IPS DF 4.7 (cell line): ENCODE measurements around the gene TMEM248.
A peak's percentile ranks its signal among the peaks of the same experiment; 100 is the strongest.
"Not testable (repeated sequence)": the region's sequence is repeated elsewhere in the genome, so short reads cannot be mapped to it uniquely, and the experiment has no call there.

ENCODE experiments used
- DNase-seq: peaks from one replicate; pipeline ENCODE4 v3.0.0-alpha.2; 2013; ENCODE audit warnings: low spot score; ENCODE audit errors: extremely low read depth

TMEM248 gene

DNA sequence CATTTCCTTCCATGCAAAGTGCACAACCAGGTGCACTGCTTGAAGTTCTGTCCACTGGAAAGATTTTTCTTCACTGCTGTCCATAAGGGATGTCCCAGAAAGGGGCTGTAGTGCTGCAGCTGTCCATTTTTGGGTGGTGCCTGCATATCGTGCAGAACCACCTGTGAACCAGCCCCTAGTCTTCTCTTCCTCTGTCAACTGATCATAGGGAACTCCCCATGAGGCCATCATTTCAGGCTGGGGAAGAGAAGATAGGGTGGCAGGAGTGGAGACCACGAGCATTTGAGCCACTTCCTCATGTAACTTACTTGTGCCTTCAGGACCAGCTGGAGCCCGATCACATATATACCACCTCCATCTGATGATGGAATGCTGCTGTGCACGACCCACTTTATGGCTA, 12.4 kb upstream of the TMEM248 start:
- not testable (repeated sequence) for DNase-seq

DNA sequence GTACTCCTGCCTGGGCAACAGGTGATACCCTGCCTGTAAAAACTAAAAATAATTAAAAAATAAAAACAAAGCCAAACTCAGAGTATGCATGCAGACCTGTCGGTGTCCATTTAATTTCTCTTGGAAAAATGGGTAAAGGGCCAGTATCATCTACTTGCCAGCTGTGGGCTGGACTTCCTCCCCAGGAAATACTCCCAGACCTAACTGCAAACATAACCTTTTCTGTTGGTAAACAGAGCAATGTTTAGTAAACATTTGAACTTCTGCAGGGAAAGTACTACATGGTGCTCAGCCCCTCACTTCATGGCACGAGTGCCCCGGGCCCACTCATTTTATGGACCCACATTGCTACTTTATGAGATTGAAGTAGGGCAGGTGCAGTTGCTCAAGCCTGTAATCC, 10.2 kb upstream of the TMEM248 start:
- DNase-seq: no peak

DNA sequence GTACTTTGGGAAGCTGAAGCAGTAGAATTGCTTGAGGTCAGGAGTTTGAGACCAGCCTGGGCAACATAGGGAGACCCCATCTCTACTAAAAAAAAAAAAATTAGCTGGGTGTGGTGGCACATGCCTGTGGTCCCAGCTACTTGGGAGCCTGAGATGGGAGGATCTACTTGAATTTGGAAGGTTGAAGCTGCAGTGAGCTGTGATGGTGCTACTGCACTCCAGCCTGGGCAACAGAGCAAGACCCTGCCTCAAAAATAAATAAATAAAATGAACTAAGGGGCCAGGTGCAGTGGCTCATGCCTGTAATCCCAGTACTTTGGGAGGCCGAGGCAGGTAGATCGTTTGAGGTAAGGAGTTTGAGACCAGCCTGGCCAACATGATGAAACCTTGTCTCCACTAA, 9.8 kb upstream of the TMEM248 start:
- DNase-seq: not testable (repeated sequence)

DNA sequence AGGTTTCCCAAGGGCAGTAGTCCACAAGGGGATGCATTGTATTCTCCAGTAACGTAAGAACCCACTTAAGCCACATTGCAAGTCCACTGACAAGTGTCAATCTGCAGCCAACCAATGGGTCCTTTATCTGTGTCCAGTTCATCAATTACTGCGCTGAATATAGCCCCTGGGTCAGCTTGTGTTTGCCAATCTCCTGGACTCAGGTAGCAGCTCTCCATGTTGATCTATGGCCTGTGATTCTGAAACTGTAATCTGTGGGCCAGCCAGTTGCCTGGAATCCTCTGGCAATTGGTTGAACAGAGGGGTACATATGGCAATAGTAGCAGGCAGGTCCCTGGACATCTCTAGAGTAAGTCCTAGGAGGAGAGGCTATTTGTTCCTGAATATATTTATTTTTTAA, 8.8 kb upstream of the TMEM248 start:
- DNase-seq: no peak

DNA sequence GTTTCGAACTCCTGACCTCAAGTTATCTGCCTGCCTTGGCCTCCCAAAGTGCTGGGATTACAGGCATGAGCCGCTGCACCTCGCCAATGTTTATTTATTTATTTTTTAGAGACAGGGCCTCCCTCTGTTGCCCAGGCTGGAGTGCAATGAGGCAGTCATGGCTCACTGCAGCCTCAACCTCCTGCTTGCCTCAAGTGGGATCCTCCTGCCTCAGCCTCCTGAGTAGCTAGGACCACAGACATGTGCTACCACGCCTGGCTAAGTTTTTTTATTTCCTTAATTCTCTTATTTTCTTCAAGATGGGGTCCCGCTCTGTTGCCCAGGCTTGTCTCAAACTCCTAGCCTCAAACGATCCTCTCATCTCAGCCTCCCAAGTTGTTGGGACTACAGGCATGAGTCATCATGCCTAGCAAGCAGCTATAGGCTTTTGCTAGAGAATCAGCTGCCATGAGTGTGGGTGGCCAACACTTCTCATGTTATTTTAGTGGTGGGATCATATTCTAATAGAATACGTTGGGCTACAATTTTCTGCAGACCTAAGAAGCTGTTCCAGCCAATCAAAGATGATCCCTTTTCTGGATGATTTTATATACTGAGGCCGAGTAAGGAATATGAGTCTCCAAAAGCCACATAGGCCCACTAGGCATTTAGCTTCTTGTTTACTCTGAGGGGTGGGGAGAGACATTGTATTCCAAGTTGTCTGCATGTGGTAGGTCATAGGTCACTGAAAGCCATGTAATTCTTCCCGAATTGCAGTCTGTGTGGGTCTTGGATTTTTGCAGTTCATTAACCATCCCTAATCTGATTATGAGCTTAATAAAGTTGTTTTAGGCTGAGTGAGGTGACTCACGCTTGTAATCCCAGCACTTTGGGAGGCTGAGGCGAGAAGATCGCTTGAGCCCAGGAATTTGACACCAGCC, 7.6 kb upstream of the TMEM248 start:
- DNase-seq: no peak

DNA sequence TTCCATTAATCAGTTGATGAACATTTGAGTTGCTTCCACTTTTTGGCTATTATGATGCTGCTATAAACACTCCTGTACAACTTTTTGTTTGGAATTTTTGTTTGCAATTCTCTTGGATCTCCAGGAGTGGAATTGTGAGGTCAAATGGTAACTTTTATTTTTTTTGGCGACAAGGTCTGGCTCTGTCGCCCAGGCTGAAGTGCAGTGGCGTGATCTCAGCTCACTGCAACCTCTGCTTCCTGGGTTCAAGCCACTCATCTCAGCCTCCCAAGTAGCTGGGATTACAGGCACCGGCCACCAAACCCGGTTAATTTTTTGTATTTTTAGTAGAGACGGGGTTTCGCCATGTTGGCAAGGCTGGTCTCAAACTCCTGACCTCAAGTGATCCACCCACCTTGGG, 3.1 kb upstream of the TMEM248 start:
- DNase-seq: not testable (repeated sequence)

DNA sequence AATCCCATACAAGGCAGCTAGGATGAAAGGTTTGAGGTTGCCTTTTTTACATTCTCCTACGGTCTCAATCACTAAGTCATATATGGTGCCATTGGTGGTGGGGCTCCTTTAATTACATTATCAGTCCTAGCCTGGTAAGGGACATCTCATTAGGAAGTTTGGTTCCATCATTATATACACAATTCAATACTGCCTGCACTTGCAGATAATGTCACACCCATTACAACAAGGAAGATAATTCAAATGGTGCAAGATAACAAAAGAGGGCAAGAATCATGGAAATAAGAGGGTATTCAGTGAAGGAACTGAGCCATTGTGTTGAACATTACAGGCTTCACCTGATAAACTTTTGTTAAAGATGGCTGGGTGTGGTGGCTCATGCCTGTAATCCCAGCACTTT, 1.7 kb upstream of the TMEM248 start:
- DNase-seq: no peak

DNA sequence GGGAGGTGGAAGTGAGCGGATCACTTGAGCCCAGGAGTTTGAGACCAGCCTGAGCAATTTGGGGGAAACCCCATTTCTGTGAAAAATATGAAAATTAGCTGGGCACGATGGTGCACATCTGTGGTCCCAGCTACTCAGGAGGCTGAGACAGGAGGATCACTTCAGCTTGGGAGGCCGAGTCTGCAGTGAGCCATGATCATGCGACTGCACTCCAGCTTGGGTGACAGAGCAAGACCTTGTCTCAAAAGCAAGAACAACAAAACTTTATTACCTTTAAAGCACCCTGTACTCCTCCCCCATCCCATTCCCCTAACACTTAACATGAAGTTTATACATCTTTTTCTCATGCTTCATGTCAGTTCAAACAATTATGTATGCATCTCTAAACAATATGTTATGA, 1.3 kb upstream of the TMEM248 start:
- DNase-seq: no peak

DNA sequence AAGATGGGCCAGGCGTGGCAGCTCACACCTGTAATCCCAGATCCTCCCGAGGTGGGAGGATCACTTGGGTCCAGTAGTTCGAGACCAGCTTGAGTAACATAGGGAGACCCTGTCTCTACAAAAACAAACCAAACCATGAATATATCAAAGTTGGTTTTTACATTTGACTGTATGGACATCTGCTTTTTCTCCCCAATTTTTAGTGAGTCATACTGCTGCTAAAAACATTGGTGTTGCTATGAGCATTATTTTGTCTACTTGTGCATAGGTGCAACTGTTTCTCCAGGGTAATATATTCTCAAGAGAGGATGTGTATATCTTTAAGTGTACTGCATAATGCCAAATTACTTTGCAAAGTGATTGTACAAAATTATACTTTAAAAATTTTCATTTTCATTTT, 769 bp upstream of the TMEM248 start:
- no peak for DNase-seq

DNA sequence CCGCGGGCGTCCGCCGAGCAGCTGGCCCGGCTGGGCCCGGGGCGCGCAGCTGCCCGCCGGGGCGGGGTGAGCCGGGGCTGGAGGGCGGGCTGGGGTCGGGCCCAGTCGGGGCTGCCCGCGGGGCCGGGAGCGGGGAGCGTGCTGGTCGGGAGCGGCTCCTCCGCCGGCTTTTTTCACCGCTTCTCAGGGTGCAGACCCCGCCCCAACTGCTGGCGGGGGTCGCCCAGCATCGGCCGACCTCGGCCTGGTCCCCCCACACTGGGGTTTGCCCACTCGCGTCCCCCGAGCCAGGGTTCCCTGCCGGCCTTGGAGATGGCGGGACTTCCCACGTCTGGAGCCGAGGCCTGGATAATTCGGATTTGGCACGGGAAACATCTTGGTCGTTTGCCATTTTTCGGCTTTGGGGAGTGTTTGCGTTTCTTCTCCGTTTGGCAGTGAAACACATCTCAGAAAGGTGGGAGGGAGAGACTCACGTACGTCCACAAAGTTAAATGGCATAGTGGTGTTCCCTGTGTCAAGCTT, 432 bp downstream of the TMEM248 start:
- no peak for DNase-seq

DNA sequence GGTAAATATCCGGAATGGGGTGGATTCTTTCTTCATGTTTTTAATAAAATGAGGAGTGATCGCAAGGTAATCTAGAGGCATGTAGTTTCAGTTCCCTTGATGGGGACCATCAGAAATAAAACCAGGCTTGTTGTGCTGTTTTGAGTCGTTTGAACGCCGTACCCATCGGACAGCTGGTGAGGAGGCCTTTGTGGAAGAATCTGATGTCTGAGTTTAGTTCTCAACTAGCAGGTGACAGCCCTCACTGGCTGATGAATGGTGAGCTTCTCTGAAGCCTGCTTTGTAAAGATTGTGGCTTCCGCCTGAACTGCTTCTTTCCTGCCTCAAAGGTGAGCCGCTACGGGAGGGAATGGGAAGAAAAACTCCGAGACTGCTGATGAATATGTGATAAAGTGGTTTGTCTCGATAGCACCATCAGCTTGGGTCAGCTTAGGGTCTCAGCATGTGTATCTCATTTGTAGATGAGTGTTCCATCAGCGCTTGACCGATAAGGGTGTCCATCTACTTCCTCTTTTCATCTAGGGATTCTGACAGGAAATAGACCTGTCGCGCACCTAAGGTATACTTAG, 977 bp downstream of the TMEM248 start:
- no peak for DNase-seq

DNA sequence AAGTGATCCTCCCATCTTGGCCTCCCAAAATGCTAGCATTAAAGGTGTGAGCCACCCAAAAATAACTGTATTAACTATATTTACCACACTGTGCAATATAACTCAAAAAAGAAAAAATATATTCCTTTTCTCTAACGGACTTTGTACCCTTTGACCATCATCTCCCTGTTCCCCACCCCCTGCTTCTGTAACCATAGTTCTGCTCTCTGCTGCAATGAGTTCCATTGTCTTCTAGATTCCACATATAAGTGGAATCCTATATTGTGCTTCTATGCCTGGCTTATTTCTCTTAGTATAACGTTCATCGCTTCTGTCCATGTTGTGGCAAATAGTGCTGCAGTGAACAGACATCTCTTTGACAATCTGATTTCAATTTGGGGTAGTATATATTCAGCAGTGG, 4.2 kb downstream of the TMEM248 start:
- DNase-seq: no peak

DNA sequence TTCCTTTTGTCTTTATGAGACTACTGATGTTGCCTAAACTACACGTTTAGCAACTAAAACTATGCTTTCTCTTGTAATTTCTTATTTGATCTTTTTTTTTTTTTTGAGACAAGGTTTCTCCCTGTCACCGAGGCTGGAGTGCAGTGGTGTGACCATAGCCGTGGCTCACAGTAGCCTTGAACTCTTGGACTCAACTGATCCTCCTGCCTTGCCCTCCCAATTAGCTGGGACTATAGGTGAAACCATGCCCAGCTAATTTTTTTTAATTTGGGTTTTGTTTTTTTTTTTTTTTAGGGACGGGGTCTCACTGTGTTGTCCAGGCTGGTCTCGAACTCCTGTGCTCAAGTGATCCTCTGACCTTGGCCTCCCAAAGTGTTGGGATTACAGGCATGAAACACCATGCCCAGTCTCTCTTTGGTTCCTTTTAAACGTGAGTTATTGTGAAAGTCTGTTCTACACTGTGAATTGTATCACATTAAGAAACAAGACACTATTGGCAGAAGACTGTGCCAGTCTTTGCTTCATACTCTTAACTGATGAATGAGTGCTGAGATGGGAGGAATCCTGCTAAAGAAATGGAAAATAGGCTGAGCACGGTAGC, 6.4 kb downstream of the TMEM248 start:
- no peak for DNase-seq

DNA sequence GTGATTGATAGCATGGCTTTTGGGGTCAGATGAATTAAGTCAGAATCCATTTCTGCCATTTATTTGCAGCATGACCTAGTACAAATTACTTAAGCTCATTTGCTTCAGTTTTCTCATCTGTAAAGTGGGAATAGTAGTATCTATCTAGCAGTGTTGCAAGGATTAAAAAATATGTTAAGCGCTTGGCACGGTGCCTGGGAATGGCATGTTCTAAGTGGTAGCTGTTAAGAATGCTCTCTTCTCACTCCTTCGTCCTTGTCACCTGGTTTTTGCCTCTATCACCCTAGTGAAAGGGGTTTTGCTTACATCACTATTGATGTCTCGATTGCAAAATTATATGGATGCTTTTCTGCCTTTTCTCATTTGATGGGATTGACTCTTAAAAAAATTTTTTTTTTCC, 7.4 kb downstream of the TMEM248 start:
- DNase-seq: no peak

DNA sequence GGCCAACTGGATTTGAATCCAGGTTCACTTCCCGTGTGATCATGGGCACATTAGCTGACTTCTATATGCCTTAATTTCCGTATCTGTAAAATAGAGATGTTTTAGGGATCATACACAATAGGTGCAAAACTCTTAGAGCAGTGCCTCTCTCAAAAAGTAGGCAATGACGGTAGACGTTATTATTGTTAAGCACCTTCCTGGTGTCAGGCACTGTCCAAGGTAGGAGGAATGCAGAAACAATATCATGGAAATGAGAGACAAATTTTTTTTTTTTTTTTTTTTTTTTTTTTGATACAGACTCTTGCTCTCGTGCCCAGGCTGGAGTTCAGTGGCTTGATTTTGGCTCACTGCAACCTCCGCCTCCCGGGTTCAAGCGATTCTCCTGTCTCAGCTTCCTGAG, 8.1 kb downstream of the TMEM248 start:
- no peak for DNase-seq

DNA sequence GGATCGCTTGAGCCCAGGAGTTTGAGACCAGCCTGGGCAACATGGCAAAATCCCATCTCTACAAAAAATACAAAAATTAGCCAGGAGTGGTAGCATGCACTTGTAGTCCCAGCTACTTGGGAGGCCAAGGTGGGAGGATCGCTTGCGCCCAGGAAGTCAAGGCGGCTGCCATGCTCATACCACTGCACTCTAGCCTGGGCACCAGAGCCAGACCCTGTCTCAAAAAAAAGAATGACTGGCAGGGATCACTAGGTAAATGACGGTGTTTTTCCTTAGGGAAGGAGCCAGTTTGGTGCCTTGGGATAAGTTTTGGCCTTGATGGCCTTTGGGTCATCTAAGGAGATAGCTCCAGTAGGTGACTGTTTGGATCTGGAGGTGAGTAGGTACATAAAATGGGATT, 8.9 kb downstream of the TMEM248 start:
- no peak for DNase-seq

DNA sequence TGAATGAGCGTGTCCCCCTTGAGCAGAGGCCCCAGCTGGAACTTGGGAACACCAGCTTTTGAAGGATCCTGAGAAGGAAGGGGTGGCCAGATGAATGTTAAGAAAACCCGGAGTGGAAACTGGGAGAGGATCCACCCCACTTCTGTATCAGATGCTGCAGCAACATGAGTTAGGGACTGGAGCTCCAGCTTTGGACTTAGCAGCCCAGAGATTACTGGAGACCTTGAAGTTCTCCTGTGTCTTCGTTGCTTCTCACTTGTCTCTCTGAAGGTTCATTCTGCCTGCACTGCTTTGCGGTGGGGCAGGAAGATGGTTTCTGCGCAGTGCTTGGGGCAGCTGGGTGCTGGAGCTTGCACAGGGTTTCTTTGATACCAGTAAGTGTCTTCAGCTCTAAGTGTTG, 9.3 kb downstream of the TMEM248 start:
- peak; percentile 58 for DNase-seq

DNA sequence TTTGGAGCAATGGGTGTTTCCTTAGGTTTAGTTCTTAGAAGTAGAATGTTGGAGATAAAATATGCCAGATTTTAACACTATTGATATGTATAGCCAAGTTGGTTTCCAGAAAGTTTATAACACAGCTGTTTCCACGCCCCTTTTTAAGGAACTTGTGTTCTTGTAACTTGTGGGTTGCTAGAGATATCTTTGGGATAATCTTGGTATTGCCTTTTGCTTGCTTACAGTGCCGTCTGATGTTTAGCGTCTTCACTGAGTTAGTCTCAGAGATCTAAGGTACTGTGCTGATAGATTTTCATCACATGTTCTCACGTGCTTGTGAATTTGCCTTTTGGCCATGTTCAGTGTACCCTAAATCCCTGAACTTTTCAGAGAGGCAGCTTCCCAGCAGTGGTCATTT, 12.4 kb downstream of the TMEM248 start:
- DNase-seq: no peak

DNA sequence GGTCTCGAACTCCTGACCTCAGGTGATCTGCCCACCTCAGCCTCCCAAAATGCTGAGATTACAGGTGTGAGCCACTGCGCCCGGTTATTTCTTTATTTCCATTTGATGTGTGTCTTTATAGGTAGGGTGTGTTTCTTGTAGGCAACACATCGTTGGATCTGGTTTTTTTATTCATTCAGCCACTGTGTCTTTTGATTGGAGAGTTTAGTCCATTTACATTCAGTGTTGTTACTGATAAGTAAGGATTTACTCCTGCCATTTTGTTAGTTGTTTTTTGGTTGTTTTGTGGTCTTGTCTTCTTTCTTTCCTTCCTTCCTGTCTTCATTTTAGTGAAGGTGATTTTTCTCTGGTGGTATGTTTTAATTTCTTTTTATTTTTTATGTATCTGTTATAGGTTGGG, 16.9 kb downstream of the TMEM248 start:
- DNase-seq: no peak

DNA sequence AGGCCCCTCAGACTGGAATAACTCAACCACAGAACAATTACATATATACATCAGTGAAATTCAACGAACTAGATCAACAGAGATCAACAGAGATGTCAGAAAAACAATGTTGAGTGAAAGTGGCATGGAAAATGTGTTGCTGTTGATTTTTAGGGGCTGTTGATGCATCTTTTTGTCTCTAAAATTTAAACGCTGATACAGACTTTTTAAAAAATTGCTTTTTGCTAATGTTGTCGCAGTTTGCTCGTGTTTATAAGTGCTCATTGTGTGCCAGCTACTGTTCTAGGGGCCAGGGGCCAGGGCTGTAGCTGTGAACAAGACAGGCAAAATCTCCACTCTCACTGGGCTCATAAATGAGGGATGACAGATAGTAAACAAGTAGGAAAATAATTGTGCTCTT, 18.3 kb downstream of the TMEM248 start:
- DNase-seq: no peak

DNA sequence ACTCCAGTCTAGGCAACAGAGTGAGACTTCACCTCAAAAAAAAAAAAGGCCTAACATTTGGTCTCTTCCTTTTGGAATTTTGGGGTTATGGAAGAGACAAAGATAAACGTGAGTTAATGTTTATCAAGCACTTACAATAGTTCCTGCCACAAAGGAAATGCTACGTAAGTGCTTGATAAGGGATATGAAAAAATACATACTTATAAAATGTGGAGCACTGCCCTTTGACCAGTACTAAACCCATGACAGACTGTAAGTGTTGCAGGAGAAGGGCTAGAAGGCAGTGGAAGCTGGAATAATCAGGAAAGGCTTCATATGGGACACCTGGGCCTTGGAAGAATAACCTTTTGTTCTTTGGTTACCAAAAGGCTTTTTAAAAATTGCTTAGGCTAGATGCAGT, 25.5 kb downstream of the TMEM248 start:
- no peak for DNase-seq

DNA sequence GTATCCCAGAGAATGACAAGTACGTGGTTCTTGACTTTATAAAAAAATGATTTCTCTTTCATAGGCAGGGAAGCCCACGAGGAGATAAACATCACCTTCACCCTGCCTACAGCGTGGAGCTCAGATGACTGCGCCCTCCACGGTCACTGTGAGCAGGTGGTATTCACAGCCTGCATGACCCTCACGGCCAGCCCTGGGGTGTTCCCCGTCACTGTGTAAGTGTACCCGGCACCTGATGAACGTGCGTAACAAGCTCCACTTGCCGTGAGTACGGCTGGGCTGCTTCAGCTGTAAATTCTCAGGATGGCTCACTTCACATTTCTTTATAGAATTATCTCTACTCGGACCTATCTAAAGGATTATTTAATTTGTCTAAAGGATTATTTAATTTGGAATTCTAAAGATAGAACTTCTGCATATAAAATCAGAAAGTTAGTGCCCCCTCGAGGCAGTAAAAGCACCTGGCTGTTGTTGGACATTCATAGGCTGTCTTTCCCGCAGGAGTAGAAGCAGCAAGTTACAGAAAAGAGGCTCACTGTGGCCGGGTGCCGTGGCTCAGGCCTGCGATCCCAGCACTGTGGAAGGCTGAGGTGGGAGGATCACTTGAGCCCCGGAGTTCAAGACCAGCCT, 27.6 kb downstream of the TMEM248 start:
- DNase-seq: no peak
